ENCODE measurements around the gene MYRIP. TPM values are rescaled to one million over a fixed set of nuclear protein-coding genes. Genes with fewer than 3 reads are reported as not detected.

Gene MYRIP
- total RNA-seq, 1 experiment from 2014 or later: 1.6 TPM

GRCh38 chr3:40240921-40241320, 431.5 kb downstream of the MYRIP start (continued):
- no peak for TF ChIP-seq ZNF512 (CRISPR knock-in tag; IDR thresholded peaks at IDR 0.05; ENCODE audit: borderline replicate concordance)
- no peak for TF ChIP-seq NFATC4 (CRISPR knock-in tag; IDR thresholded peaks at IDR 0.05)
- no peak for TF ChIP-seq ZSCAN18 (CRISPR knock-in tag; IDR thresholded peaks at IDR 0.05)
- TF ChIP-seq CREB1 (CRISPR knock-in tag; IDR thresholded peaks at IDR 0.05): no peak
- TF ChIP-seq NFYB (CRISPR knock-in tag; conservative IDR thresholded peaks at IDR 0.05; ENCODE audit: low read depth): no peak
- no peak for TF ChIP-seq PRRX2 (CRISPR knock-in tag; IDR thresholded peaks at IDR 0.05)

- Mint-ChIP-seq H3K4me3 (no peak overlapping the region), H3K4me1 (peaks cover 13% of the 10 kb centered on the region), H3K9me3 (0 out of 2 replicates have a peak, but pooled peaks cover under 1% of the 10 kb centered on the region), H3K27me3 (ENCODE audit: low read depth) (no peaks in the 10 kb centered on the region), H3K27ac (no peak overlapping the region), H3K36me3 (no peaks in the 10 kb centered on the region)
- no peak for DNase-seq (ENCODE audit: low spot score)
- POLR2A ChIA-PET: no interaction called here
- no peak for ATAC-seq
- CTCF ChIA-PET: interaction anchor here (0.7 to 2.2 kb wide), 4 partner anchors 50 to 1734 kb away, joined by 4 to 12 read pairs (median 4); no protein-coding TSS in a partner anchor
- no peak for TF ChIP-seq GTF2I (CRISPR knock-in tag; conservative IDR thresholded peaks at IDR 0.05)
- no peak for TF ChIP-seq ZNF281 (CRISPR knock-in tag; IDR thresholded peaks at IDR 0.05)
- TF ChIP-seq NR3C1 (CRISPR knock-in tag; conservative IDR thresholded peaks at IDR 0.05; ENCODE audit: low read depth): no peak
- TF ChIP-seq ZNF532 (CRISPR knock-in tag; IDR thresholded peaks at IDR 0.05; ENCODE audit: borderline replicate concordance): no peak
- TF ChIP-seq NR1H2 (CRISPR knock-in tag; IDR thresholded peaks at IDR 0.05): no peak
- no peak for TF ChIP-seq EMX1 (CRISPR knock-in tag; IDR thresholded peaks at IDR 0.05)
- TF ChIP-seq AR (CRISPR knock-in tag; IDR thresholded peaks at IDR 0.05): no peak
- TF ChIP-seq ZNF512 (CRISPR knock-in tag; IDR thresholded peaks at IDR 0.05; ENCODE audit: borderline replicate concordance): no peak
- TF ChIP-seq IRF2 (CRISPR knock-in tag; IDR thresholded peaks at IDR 0.05; ENCODE audit: borderline replicate concordance, low read depth): no peak
- no peak for TF ChIP-seq CDX4 (CRISPR knock-in tag; IDR thresholded peaks at IDR 0.05; ENCODE audit: borderline replicate concordance)
- TF ChIP-seq ZNF416 (CRISPR knock-in tag; IDR thresholded peaks at IDR 0.05): no peak
- no peak for TF ChIP-seq ZNF425 (CRISPR knock-in tag; conservative IDR thresholded peaks at IDR 0.05)
- no peak for TF ChIP-seq ZNF671 (CRISPR knock-in tag; IDR thresholded peaks at IDR 0.05)
Observed at GRCh38 chr3:40242216-40242615, 432.8 kb downstream of the MYRIP start.
